HTR-8/SVneo (cell line): ENCODE measurements around the gene PYURF.
"Not testable (repeated sequence)": the region's sequence is repeated elsewhere in the genome, so short reads cannot be mapped to it uniquely, and the experiment has no call there.

Experiments
- DNase-seq: peaks from one replicate; pipeline ENCODE4 v3.0.0; 2011; ENCODE audit warnings: low spot score, mixed read lengths; ENCODE audit not compliant: insufficient read length
- FAIRE-seq: peaks from 2 replicates; lab custom pipeline; 2011; peaks lifted over from hg19 to GRCh38; lab: Jason Lieb, UNC

PYURF gene, protein sequence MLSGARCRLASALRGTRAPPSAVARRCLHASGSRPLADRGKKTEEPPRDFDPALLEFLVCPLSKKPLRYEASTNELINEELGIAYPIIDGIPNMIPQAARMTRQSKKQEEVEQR

DNA sequence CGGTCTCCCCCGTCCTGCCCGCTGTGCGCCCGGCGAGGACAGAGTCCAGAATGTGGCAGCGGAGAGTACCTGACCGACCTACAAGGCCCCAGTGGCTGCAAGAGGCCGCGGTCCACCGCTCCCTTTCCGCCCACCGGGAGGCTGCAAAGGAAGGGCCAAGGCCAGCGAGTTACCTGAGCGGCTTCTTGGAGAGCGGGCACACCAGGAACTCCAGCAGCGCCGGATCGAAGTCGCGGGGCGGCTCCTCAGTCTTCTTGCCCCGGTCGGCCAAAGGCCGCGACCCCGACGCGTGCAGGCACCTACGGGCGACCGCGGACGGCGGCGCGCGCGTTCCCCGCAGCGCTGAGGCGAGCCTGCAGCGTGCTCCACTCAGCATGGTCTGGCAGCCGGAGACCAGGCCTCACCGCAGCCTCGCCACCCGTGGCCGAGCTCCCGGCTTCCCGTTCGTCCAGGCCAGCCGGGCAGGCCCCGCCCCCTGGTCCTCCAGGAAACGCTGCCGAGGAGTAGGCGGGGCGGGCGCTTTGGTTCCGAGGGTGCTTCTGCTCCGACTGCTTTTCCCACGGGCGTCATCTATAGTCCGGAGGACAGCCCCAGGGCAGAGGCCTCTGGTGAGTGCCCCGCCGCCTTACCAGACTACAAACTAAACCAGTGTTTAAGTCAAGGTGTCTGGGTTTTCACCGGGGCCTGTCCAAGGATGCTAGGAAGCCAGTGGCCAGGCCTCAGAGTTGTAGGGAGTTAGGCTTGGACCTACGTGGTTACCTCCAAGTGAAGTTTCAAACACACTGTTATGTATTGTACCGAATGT lies at the start of gene PYURF:
PYURF (minus strand) TSS at position 452 of the 805 bp plus-strand sequence; CDS start at position 376, 76 bp downstream.
- DNase-seq (peak; percentile 76), FAIRE-seq (no peak)

GRCh38 chr4:88570001-88570400 lies 46.4 kb upstream of the PYURF start:
- FAIRE-seq: no peak

DNA sequence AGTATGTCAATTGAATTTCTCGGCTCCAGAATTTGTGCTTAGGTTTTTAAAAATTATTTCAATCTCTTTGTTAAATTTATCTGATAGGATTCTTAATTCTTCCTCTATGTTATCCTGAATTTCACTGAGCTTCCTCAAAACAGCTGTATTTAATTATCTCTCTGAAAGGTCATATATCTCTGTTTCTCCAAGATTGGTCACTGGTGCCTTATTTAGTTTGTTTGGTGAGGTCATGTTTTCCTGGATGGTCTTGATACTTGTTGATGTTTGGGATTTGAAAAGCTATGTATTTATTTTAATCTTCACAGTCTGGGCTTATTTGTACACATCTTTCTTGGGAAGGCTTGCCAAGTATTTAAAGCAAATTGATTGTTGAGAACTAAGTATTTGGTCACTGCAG lies 44.0 kb upstream of the PYURF start:
- DNase-seq (no peak), FAIRE-seq (no peak)

More at GRCh38 chr4:88570001-88570400, 46.4 kb upstream of the PYURF start:
- no peak for DNase-seq

GRCh38 chr4:88549815-88550214 lies 26.2 kb upstream of the PYURF start:
- FAIRE-seq (no peak), DNase-seq (no peak)

DNA sequence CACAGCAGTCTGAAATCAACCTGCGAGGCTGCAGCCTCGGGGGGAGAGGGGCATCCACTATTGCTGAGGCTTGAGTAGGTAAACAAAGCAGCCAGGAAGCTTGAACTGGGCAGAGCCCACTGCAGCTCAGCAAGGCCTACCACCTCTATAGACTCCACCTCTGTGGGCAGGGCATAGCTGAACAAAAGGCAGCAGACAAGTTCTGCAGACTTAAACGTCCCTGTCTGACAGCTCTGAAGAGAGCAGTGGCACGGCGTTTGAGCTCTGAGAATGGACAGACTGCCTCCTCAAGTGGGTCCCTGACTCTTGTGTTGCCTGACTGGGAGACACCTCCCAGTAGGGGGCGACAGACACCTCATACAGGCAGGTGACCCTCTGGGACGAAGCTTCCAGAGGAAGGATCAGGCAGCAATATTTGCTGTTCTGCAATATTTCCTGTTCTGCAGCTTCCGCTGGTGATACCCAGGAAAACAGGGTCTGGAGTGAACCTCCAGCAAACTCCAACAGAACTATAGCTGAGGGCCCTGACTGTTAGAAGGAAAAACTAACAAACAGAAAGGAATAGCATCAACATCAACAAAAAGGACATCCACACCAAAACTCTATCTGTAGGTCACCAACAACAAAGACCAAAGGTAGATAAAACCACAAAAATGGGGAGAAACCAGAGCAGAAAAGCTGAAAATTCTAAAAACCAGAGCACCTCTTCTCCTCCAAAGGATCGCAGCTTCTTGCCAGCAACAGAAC lies 15.9 kb upstream of the PYURF start:
- not testable (repeated sequence) for FAIRE-seq, DNase-seq

GRCh38 chr4:88537709-88538108 lies 14.1 kb upstream of the PYURF start:
- FAIRE-seq: no peak
- DNase-seq: no peak

- no peak for DNase-seq
- no peak for FAIRE-seq
Observed at GRCh38 chr4:88535090-88535755, 11.6 kb upstream of the PYURF start.

- DNase-seq: no peak
- no peak for FAIRE-seq
Observed at GRCh38 chr4:88533937-88534750, 10.6 kb upstream of the PYURF start.

DNA sequence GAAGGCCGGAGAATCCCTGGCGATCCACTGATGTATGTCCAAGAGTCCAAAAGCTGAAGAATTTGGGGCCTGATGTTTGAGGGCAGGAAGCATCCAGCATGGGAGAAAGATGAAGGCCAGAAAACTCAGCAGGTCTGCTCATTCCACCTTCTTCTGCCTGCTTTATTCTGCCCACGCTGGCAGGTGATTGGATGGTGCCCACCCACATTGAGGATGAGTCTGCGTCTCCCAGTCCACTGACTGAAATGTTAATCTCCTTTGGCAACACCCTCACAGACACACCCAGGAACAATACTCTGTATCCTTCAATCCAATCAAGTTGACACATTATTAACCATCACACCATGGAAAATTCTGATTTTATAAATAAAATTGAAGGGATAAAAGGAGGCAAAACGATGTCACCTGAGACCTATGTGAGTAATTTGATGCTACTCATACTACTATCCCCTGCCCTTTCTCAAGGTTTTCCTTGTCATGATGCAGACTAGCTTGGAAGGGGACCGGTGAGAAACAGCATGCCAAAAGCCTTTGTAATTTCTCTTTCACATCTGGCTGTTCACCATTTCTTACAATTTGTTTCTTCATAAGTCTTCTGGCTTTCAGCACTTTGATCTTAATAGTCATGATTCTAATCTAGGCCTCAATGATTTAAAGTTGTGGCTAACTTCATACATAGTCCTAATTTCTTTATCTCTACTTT lies 9.7 kb upstream of the PYURF start:
- DNase-seq (no peak), FAIRE-seq (no peak)

DNA sequence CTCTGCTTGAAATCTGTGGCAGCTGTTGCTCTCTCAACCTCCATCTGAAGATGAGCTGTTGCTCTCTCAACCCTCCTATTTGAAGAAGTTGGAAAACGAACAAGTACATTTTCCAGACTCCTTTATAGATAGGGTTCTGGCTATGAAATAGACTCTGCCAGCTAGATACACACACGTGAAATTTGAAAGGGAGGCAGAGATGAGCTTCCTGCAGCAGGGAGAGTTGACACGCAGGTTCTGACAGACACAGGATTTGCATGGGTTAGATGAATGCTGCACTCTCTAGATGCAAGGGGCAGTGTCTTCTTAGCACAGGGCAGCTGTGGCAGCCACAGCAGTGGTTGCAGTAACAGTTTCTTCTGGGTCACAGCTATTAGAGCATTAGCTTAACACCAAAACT lies 8.0 kb upstream of the PYURF start:
- FAIRE-seq (no peak), DNase-seq (no peak)

DNA sequence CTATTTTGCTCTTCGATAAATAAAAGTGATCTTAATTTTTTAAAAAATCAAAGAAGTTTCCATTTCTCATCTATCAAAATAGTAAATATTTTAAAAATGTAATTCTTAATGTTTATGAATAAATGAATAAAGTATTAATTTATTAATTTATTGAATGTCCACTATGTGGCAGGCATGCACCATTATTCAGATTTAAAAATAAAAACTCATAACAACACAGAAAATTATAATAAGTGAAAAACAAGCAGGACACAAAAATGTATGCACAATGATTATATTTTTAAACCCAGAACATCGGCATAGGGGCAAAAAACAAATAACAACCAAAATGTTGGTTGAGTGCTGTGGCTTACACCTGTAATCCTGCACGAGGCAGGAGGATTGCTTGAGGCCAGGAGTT lies 5.3 kb upstream of the PYURF start:
- FAIRE-seq (no peak), DNase-seq (no peak)

DNA sequence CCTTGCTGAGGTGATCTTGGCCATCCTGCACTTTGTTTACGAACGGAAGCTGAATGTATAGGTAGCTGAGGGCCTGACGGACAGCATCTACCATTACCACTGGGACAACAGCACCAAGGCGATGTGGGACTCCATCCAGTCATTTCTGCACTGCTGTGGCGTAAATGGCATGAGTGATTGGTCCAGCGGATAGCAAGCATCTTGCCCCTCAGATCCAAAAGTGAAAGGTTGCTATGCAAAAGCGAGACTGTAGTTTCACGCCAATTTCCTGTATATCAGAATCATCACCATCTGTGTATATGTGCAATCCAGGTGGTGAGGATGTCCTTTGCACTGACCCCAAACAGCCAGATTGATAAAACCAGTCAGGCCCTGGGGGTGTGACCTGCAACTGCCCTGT lies 4.2 kb upstream of the PYURF start:
- FAIRE-seq (no peak), DNase-seq (no peak)

DNA sequence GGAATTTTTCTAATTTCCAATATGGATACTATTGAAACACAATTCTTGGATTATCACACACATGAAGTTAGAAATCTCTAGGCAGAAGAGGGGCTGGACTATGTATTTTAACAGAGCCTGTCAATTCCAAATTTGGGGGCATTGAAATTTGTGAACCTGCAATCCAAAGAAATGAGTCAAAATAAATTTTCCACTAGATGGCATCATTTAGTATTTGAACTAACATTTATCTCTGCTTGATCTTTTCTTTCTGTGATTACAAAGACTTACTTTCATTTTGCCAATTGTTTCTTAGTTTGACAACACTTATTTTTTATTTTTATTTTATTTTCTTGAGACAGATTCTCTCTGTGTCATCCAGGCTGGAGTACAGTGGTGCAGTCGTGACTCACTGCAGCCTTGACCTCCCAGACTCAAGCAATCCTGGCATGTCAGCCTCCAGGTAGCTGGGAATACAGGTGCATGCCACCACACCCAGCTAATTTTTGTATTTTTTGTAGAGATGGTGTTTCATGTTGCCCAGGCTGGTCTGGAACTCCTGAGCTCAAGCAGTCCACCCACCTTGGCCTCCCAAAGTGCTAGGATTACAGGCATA lies 2.7 kb upstream of the PYURF start:
- DNase-seq (no peak), FAIRE-seq (no peak)

DNA sequence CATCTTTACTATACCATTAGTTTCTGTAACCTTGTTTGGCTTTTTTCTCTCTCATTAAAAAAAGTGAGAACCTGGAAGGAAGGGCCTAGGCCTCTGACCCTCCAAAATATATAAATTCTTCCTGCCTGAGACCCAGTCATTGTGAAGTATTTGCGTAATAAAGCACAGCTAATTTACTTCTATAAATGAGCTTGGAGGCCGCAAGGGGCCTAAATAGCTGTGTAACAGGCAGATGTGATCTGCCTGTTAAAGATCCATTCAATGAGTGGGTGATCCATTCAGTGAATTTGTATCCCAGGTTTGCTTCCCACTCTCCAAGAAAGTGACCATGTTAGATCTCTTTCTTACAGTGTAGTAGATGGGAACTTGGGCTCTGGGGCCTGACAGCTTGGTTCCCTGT lies 595 bp upstream of the PYURF start:
- FAIRE-seq (no peak), DNase-seq (no peak)

DNA sequence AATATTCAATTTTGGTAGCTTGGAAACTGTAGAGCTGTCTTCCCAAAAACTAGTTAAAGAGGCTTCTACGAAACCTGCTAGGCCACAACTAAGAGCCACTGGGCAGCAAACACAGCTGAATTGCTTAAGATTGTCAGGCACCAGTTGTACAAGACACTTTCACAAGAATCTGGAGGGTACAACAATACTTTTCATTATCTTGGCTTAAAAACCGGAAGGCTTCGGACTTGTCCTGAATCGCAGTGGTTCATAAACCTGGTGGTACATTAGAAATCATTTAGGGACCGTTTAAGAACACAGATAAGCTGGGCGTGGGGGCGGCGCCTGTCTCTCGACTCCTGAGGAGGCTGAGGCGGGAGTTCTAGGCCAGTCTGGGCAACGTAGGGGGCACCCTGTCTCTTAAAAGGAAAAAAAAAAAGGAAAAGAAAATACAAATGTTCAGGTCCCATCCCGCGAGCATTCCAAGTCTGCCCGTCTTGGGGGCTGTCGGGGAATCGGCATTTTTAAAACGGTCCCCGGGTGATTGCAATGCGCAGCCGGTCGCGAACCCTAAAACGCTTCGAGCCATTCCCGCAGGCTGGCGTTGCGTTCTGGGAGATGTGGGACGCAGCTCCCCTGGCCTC lies 763 bp downstream of the PYURF start:
- FAIRE-seq (no peak), DNase-seq (no peak)

GRCh38 chr4:88518911-88519310 lies 4.7 kb downstream of the PYURF start:
- no peak for DNase-seq
- no peak for FAIRE-seq

- FAIRE-seq (no peak), DNase-seq (no peak)
Observed at GRCh38 chr4:88517825-88518224, 5.8 kb downstream of the PYURF start.

DNA sequence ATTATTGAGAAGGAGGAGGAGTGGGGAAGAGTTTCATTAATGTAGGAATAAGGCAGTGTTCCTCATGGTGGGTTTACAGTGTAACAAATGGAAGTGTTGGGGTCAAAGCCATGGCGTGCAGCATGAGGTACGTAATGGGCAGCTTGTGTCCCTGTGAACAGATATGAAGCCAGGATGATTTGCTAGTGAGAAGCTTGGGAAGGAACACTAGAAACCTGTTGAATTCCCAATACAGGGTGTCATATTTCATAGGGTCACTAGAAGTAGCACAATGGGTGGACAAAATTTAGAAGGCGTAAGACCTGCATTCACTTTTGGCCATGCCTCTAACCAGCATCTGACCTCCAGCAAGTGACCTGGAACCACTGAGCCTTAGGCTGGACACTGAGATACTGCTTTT lies 6.8 kb downstream of the PYURF start:
- FAIRE-seq (no peak), DNase-seq (no peak)
